GM15510 (cell line): ENCODE measurements around the gene CTDSPL.

Experiments used
- POLR2A ChIP-seq: IDR thresholded peaks from 3 replicates; pipeline ENCODE4 v1.6.1; 2011; ENCODE audit warnings: borderline replicate concordance; ENCODE audit not compliant: insufficient read length; ENCODE audit errors: extremely low read depth

Gene CTDSPL

DNA sequence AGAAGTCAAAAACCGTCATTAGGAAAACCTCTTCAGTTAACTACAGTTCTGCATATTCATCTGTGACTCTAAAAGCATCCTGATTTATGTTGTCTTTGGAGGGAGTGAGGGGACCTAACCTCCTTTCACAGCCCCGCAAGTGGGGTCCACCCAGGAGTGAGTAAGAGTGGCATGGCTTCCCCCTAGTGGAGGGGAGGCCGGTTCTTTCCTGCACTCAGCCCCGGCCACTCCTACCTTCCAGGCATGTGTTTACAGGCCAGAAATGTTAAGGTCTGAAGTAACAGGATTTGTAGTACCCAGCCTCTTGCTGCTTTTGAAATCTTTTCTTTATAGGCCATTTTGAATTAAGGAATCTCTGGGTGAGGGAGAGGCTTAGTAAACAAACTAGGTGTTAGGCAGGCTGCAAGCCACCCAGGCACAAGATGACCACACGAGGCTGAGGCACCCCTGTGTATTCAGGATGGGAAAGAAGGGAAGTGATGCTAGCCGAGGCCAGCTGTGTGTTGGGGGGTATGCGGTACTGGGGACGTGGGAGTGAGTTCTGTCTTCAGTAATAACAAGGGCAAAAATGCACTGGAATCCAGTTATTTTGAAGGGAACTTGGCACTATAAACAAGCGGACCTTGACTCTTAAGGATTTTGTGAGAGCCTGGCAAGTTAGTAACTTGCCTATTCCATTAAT lies 50.5 kb downstream of the CTDSPL start:
- no peak for TF ChIP-seq POLR2A

- no peak for TF ChIP-seq POLR2A
Measured at GRCh38 chr3:37913522-37913921, 51.8 kb downstream of the CTDSPL start.

- TF ChIP-seq POLR2A: no peak
Measured at GRCh38 chr3:37916685-37917084, 55.0 kb downstream of the CTDSPL start.

- TF ChIP-seq POLR2A: no peak
Measured at GRCh38 chr3:37918627-37919026, 56.9 kb downstream of the CTDSPL start.

DNA sequence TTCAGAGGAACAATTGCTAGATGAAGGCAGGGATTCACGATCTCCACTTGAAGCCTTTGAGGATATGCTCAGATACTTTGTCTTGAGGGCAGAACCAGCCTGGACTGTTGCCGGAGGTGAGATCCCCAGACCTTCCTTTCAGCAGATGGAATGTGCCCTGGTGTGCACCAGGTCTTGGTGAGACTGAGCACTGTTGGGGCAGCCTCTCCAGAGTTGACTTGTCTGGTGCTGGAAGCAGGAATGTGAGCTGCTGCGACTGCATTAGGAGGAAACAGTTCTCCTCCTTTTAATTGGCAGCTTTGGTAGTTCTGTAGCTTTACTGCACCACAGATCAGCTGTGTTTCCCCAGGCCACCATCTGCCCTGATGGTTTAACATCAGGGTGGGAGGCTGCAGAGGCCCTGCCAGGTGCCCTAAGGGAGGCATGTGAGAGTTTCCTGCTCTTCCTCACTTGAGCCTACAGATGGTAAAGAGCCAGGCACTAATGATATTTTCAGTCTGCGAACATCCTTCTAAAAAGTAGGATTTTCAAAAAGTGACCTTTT lies 58.5 kb downstream of the CTDSPL start:
- no peak for TF ChIP-seq POLR2A

- TF ChIP-seq POLR2A: no peak
Measured at GRCh38 chr3:37921025-37921424, 59.3 kb downstream of the CTDSPL start.

DNA sequence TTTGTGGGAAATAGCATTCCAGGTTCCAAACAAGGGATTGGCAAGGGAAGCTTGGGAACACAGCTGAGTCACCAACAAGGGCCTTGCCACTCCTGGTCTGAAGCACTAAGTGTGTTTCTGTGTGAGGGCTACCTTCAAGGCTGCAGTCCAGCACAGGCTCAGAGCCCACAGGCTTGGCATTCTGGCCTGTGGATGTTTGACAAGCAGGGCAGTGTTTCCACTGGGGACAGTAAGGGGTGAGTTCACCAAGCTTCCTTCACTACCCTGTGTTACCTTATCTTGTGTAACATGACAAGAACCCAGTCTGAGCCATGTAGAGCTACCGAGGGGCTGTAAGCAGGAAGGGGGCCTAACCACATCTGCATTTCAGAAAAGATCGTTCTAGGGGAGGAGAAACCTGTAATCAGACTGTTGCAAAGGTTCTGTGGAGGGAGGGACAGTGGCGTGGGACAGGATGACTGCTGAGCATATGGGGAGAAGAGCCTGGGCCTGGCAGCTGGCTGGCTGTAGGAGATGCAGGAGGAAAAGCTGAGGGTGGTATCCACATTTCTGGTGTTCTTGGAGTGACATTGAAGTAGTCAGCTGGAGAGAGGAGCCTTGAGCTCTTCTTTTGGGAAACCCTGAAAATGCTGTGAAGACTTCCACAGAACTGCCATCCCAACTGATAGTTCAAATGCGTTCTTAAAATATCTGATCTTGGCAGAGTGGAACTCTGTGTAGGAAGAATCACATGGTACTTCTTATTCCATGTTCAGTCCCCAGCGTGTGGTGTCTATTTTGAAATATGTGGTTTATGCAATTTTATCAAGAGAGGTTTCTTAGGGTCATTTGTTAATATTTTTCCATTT lies 61.3 kb downstream of the CTDSPL start:
- TF ChIP-seq POLR2A: no peak

DNA sequence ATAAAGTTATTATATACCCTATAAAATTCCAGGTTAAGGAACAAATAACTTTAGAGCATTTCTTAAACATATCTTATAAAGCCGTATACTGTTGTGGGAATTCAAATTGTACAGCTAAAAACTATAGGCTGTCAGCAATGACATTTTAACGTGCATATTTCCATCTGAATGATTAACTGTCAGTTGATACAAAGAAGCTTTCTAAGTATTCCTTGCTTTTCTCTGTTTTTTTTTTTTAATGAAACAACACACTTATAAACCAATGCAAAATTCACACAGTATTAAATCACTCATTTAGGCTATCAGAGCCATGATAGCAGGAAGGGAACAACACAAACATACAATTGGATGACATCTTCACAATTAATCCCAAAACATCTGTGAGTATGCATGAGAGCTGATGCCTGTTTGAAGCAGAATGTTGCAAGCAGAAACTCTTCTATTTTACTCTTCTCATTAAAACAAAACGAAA lies 61.9 kb downstream of the CTDSPL start:
- TF ChIP-seq POLR2A: no peak

GRCh38 chr3:37924453-37924852 lies 62.8 kb downstream of the CTDSPL start:
- TF ChIP-seq POLR2A: no peak

DNA sequence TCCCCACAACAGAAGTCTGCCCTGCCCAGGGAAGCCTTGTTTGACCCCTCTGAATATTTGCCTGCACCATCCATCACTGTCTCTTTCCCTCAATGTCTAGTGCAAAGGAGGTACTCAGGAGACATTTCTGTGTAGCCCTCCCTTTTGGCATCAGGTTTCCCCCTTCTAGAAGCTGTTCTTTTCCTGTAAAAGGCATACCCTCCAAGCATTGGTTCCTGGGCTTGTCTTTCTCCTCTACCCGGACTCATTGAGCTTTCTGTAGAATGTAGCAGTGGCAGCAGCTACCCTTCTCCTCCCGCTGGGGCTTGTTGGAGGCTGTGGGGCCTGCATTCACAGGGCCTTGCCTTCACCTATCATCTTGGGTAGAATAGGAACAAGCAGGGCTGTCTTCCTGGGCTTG lies 63.5 kb downstream of the CTDSPL start:
- no peak for TF ChIP-seq POLR2A

GRCh38 chr3:37926611-37927010 lies 64.9 kb downstream of the CTDSPL start:
- TF ChIP-seq POLR2A: no peak

DNA sequence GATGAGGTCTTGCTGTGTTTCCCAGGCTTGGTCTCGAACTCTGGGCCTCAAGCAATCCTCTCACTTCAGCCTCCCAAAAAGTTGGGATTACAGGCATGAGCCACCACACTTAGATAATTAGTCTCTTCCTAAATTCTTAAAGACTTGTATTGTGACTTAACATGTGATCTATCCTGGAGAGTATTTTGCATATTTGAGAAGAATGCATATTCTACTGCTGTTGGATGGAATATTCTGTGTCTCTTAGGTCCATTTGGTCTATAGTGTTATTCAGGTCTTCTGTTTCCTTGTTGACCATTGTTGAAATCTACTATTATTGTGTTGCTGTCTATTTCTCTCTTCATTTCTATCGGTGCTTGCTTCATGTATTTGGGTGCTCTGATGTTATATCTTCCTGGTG lies 68.8 kb downstream of the CTDSPL start:
- no peak for TF ChIP-seq POLR2A

DNA sequence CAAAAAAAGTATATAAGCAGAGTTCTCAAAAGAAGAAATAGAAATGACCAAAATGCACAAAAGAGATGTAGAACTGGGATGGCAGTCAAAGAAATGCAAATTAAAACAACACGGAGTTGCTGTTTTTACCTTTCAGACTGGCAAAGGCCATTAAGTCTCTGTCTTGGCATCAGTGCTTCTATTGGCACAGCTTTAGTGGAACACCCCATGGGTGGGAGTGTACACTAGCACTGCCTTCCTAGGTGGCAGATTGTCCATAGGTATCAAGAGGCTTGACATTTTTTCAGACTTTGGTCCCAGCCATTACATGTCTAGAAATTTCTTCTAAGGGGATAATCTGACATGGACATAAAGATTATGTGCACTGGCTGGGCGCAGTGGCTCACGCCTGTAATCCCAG lies 70.8 kb downstream of the CTDSPL start:
- TF ChIP-seq POLR2A: no peak

- TF ChIP-seq POLR2A: no peak
Measured at GRCh38 chr3:37934631-37935289, 73.1 kb downstream of the CTDSPL start.

DNA sequence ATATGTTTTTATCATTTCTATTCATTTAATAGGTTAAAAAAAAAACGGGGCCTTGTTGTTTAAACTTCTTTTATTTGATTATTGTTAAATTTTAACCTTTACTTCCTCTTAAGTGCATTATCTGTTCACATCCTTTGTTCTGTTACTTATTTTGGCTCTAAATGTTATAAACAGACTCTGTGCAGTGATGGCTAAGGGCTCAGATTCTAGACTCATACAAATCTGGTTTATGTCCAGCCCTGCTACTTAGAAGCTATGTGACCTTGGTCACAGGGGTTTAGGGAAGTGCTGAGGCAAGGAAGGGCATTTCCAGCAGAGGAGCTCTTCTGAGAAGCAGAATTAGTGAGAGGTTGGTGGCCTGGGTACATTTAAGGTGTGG lies 73.6 kb downstream of the CTDSPL start:
- no peak for TF ChIP-seq POLR2A
